C4-2B (cell line): ENCODE measurements around the gene CADM1.

Experiments used
- CTCF ChIP-seq: fragments of 450-650 bp; conservative IDR thresholded peaks from 2 replicates; pipeline ENCODE4 v1.5.1; 2017; ENCODE audit warnings: mild to moderate bottlenecking
- ZFX ChIP-seq: fragments of 450-650 bp; IDR thresholded peaks from 2 replicates; pipeline ENCODE4 v1.6.1; 2017

- TF ChIP-seq CTCF (no peak), ZFX (no peak)
These were observed 162.1 kb downstream of the CADM1 start for GRCh38 chr11:115342142-115342541.
